Muscle of leg (tissue), 11 donors: Measurements from ENCODE around the gene NHSL2. TPM values are rescaled to one million over a fixed set of nuclear protein-coding genes. Genes with fewer than 3 reads are reported as not detected.

ENCODE experiments used
- DNase-seq: peaks from one replicate; pipeline ENCODE4 v3.0.0; 2013
- H3K27ac ChIP-seq: one replicate; pipeline ENCODE4 v1.5.1; 2013; ENCODE audit warnings: mild to moderate bottlenecking, low read length, control low read depth
- H3K27me3 ChIP-seq: one replicate; pipeline ENCODE4 v1.6.1; 2013; ENCODE audit warnings: low read length; ENCODE audit not compliant: control insufficient read depth, insufficient read depth
- H3K36me3 ChIP-seq: one replicate; pipeline ENCODE4 v1.6.1; 2013; ENCODE audit warnings: low read length; ENCODE audit not compliant: control insufficient read depth, insufficient read depth
- H3K4me1 ChIP-seq: one replicate; pipeline ENCODE4 v1.6.1; 2013; ENCODE audit warnings: low read length; ENCODE audit not compliant: control insufficient read depth, insufficient read depth
- H3K4me3 ChIP-seq: one replicate; pipeline ENCODE4 v1.5.1; 2013; ENCODE audit warnings: low read length, control low read depth
- H3K9me3 ChIP-seq: replicated peaks from 2 replicates; pipeline ENCODE4 v1.6.1; 2013; ENCODE audit warnings: low read depth, low read length; ENCODE audit not compliant: control insufficient read depth
- WGBS: methylation state at CpG from one replicate; pipeline ENCODE4 v1.1.5; 2013; ENCODE audit warnings: missing lambda C conversion rate; ENCODE audit not compliant: insufficient coverage; 5-methylcytosine and 5-hydroxymethylcytosine counted together
- polyA plus RNA-seq, 8 donors: library from polyadenylated mRNA; unstranded; fragments of 120-200 nt; gene quantifications; one replicate each; pipeline versions ENCODE4 v1.2.1 to v1.2.3, GENCODE V29; 2013; ENCODE audit warnings: inconsistent platforms in 1 of 8, low replicate concordance in 1 of 8; ENCODE audit not compliant: insufficient read length in 8 of 8, insufficient read depth in 1 of 8
- total RNA-seq: library from RNA; stranded (reverse); fragments of 120-200 nt; gene quantifications from one replicate; pipeline ENCODE4 v1.2.4, GENCODE V29; 2013

Gene NHSL2
- total and polyA plus RNA-seq, 9 donors, result 6.6 to 11.1 (median 8.3) TPM

DNA sequence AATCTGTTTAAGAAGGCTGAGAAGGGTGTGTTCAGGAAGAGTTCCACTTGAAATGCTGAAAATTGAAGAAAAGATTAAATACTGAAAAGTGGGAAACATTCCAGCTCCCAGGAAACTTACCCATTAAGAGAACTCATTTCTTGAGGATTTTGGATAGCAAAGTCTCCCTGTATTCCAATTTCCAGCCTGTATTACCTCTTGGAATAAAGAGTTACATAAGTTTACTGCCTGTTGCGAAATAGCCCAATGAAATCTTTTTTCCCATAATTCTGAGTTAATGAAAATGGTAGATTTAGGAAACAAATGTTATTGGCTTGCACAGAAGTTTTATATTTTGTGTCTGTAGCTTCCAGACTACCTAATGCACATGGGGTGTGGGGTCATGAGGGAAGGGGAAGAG lies 12.0 kb downstream of the NHSL2 start:
- DNase-seq, result peak; percentile 89
- Histone ChIP-seq H3K27me3 (peaks cover 28% of the 10 kb centered on the region), H3K27ac (peak overlapping the region; percentile 20), H3K4me3 (no peak overlapping the region), H3K36me3 (no peaks in the 10 kb centered on the region), H3K9me3 (no peaks in the 10 kb centered on the region), H3K4me1 (no peaks in the 10 kb centered on the region)
- WGBS, result no CpG with 5 or more reads among the region's 1 CpG

DNA sequence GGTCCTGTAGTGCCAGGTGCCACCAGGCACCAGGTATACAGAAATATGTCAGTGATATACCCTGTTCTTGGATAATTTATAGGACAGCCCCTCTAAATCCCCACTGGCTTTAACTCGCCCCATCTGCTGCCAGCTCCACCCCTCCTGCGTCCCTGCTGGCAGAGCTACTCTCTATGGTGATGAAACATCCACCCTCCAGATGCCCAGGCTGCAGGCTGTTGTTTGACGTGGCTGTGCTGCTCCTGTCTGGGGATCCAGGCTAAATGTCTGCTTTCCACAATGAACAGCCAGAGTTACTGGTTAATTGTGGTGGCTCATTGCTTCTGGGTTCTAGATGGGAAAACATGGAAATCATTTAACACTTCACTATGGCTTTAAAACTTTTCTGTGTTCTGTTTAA lies 12.9 kb downstream of the NHSL2 start:
- no peak for DNase-seq
- no peak overlapping the region for H3K4me3 ChIP-seq
- H3K9me3 ChIP-seq, result no peaks in the 10 kb centered on the region
- H3K27ac ChIP-seq, result no peak overlapping the region
- H3K27me3 ChIP-seq, result peaks cover 26% of the 10 kb centered on the region
- no peaks in the 10 kb centered on the region for H3K36me3 ChIP-seq
- WGBS, result no CpG with 5 or more reads among the region's 3 CpGs
- no peaks in the 10 kb centered on the region for H3K4me1 ChIP-seq

DNA sequence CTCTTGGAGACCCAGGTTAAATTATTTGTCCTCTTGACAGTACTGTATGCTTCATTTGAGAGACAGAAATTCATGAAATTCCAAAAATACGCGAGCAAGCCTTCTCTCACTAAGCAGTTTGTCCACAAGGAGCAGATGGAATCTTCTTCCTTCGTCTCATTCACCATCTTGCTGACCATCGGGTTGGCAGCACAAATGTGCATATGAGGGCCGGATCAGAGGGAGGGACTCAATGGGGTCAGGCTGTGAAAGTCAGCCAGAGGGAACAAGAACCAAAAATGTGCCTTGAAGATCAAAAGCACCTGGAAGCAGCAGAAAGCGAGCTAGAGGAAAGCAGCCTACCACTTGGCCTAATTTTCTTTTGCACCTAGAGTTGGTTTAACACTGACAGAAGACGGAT lies 16.4 kb downstream of the NHSL2 start:
- no peak for DNase-seq
- WGBS, result 65% methylated on average over 5 of the region's 7 CpGs
- Histone ChIP-seq H3K4me1 (no peaks in the 10 kb centered on the region), H3K4me3 (no peak overlapping the region), H3K36me3 (no peaks in the 10 kb centered on the region), H3K27ac (no peak overlapping the region), H3K27me3 (peaks cover 17% of the 10 kb centered on the region), H3K9me3 (no peaks in the 10 kb centered on the region)

DNA sequence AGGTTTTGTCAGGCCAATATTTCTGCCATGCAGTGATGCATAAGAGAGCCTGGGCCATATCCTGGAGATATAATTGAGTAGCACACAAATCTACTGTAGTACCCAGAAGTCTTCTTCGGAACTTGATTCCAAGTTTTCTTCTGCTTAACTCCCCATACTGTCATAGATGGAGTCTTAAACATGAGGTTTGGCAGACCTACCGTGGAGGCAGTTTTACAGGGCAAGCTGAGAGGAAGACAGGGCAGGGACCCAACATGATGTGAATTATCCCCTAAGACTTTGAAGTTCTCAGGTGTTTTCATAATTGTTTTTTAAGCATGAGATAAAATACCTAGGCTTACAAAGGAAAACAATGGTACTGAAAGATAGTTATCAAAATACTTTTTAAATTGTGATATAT lies 18.2 kb downstream of the NHSL2 start:
- H3K4me1 ChIP-seq, result no peaks in the 10 kb centered on the region
- peaks cover 11% of the 10 kb centered on the region for H3K27me3 ChIP-seq
- no peak for DNase-seq
- no CpG with 5 or more reads among the region's 2 CpGs for WGBS
- H3K36me3 ChIP-seq, result no peaks in the 10 kb centered on the region
- H3K9me3 ChIP-seq, result no peaks in the 10 kb centered on the region
- H3K27ac ChIP-seq, result no peak overlapping the region
- H3K4me3 ChIP-seq, result no peak overlapping the region

DNA sequence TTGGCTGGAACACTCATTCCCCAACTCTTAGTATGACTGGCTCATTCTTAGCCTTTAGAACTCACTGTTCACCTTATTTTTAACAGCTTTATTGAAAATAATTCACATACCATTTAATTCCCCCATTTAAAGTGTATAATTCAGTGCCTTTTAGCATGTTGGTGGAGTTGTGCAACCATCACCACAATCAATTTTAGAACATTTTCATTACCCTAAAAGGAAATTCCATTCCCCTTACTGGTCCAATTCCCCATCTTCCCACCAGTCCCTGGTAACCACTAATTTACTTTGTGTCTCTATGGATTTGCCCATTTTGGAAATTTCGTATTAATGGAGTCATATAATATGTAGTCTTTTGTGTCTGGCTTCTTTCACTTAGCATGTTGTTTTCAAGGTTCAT lies 19.7 kb downstream of the NHSL2 start:
- no peaks in the 10 kb centered on the region for H3K9me3 ChIP-seq
- H3K36me3 ChIP-seq, result no peaks in the 10 kb centered on the region
- WGBS, result no CpG with 5 or more reads among the region's 1 CpG
- H3K27me3 ChIP-seq, result peaks cover 20% of the 10 kb centered on the region
- no peak overlapping the region for H3K27ac ChIP-seq
- H3K4me1 ChIP-seq, result peaks cover 3% of the 10 kb centered on the region
- no peak overlapping the region for H3K4me3 ChIP-seq
- no peak for DNase-seq

DNA sequence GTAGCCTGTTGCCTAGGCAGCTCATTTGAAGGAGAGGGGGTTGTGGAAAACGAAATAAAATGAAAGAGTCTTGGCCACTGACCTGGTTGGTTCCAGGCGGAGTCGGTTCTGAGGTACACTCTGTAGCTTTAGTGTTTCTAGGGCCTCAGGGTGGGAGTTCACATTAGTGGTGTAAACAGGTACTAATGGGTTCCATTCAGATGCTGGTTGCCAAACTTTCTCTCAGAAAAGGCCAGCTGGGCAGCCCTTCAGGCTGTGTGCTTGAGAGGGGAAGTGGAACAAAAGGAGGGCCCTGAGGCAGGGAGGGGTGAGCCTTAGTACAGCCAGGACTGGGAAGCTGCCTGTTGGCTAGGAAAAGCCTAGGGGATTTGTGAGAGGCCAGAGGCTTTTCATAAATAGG lies 24.8 kb downstream of the NHSL2 start:
- peak overlapping the region; percentile 60 for H3K27ac ChIP-seq
- H3K9me3 ChIP-seq, result no peaks in the 10 kb centered on the region
- no peaks in the 10 kb centered on the region for H3K36me3 ChIP-seq
- peaks cover 42% of the 10 kb centered on the region for H3K27me3 ChIP-seq
- no peak overlapping the region for H3K4me3 ChIP-seq
- WGBS, result 40% methylated on average over 3 of the region's 3 CpGs
- H3K4me1 ChIP-seq, result peaks cover 12% of the 10 kb centered on the region
- DNase-seq, result peak; percentile 88

DNA sequence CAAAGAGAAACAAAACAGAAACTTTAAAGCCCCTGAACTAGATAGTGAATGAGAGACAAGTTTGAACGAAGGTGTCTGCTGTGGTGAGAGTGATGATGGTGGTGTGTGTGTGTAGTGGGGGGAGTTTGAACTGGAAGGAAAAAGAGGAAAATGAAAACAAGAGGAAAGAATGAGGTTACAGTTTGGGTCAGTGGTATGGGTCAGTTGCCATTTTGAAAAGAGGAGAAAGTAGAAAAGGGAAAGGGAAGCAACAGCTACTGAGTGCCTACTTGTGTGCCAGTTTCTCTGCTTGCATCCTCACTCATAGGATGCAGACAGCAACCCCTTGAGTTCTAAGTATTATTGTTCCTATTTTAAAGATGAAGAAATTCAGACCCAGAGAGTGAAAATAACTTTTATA lies 26.0 kb downstream of the NHSL2 start:
- H3K36me3 ChIP-seq, result no peaks in the 10 kb centered on the region
- peaks cover 12% of the 10 kb centered on the region for H3K4me1 ChIP-seq
- no peak overlapping the region for H3K4me3 ChIP-seq
- WGBS, result 50% methylated on average over 1 of the region's 1 CpG
- DNase-seq, result no peak
- peaks cover 46% of the 10 kb centered on the region for H3K27me3 ChIP-seq
- no peak overlapping the region for H3K27ac ChIP-seq
- H3K9me3 ChIP-seq, result no peaks in the 10 kb centered on the region

DNA sequence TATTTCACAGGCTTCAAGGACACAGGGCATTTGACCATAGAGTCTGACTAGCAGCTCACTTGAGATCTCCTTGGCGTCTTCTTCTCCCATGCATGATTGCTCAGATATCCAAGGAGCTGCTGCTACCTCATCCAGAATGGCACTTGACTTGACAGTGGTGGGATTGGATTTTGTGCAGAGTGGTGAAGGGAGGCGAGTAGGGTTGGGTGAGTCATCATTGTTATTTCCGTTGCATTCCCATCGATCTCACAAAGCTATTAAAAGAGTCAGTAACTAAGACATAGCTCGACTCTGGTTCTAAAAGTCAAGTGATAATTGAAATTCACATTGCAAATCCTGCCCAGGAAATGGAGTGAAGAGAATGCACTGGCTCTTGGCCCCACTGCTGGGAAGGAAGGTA lies 27.7 kb downstream of the NHSL2 start:
- peaks cover 14% of the 10 kb centered on the region for H3K4me1 ChIP-seq
- 75% methylated on average over 1 of the region's 5 CpGs for WGBS
- H3K27me3 ChIP-seq, result peaks cover 48% of the 10 kb centered on the region
- no peak overlapping the region for H3K27ac ChIP-seq
- no peaks in the 10 kb centered on the region for H3K9me3 ChIP-seq
- no peak for DNase-seq
- H3K36me3 ChIP-seq, result no peaks in the 10 kb centered on the region
- no peak overlapping the region for H3K4me3 ChIP-seq

DNA sequence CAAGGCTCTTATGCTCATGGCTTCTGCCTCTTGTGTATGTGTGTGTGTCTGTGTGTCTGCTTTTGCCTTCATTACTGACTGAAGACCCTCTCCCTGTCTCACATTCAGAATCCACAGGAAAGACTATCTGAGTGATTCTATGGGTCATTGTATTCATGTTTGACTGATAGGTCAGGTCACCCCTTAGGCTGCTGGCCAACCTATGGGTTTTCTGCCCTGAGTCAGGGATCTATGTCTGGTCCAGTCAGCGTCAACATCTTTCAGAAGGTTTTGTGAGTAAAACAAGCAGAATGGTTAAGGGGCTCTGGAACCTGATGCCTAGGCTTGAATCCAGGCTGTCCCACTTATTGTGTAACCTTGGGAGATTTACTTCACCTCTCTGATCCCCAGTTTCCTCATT lies 30.5 kb downstream of the NHSL2 start:
- no CpG with 5 or more reads among the region's 1 CpG for WGBS
- Histone ChIP-seq H3K27me3 (peaks cover 38% of the 10 kb centered on the region), H3K4me3 (no peak overlapping the region), H3K36me3 (no peaks in the 10 kb centered on the region), H3K27ac (no peak overlapping the region), H3K4me1 (peaks cover 3% of the 10 kb centered on the region), H3K9me3 (no peaks in the 10 kb centered on the region)
- no peak for DNase-seq

DNA sequence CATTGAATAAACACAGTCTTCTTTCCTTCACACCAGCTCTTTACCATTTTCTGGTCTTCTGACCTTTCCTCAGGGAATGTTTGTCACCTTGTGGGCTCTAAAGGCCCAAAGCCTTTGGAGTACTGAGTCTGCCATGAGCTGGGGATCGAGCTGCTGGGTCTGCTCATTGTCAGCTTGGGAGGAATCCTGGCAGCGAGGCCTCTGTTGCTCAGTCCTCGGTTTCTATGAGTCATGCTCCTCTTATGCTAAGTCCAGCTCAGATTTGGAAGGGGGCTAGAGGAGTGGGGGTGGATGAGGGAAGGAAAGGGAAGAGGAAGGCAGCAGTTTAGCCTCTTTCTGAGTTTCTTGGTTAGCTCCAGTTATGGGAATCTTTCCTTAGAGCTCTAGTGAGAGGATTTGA lies 31.1 kb downstream of the NHSL2 start:
- DNase-seq, result peak; percentile 91
- WGBS, result 33% methylated on average over 1 of the region's 3 CpGs
- no peak overlapping the region for H3K4me3 ChIP-seq
- H3K36me3 ChIP-seq, result no peaks in the 10 kb centered on the region
- peak overlapping the region; percentile 74 for H3K27ac ChIP-seq
- H3K4me1 ChIP-seq, result peaks cover 2% of the 10 kb centered on the region
- H3K9me3 ChIP-seq, result no peaks in the 10 kb centered on the region
- H3K27me3 ChIP-seq, result peaks cover 41% of the 10 kb centered on the region

DNA sequence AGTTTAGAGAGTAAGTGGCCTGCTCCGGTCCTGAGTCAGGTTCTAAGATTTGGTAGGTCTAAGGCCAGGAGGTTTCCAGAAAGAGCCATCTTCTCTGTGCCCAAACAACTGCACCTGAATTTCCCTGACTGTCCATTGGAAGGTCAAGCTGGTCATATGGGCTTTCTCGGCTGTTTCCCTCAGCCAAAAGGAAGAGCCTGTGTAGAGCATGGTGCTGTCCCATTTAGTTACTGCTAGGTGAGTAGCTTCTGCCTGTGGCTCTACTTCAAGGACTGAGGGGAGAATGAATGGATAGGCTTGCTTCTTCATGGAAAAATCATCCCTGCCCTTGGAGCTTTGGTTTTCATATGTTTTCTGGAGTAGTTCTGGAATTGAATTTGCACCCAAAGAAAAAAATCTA lies 33.7 kb downstream of the NHSL2 start:
- H3K36me3 ChIP-seq, result no peaks in the 10 kb centered on the region
- H3K27me3 ChIP-seq, result peaks cover 37% of the 10 kb centered on the region
- H3K27ac ChIP-seq, result no peak overlapping the region
- DNase-seq, result no peak
- no peak overlapping the region for H3K4me3 ChIP-seq
- peaks cover 2% of the 10 kb centered on the region for H3K4me1 ChIP-seq
- H3K9me3 ChIP-seq, result no peaks in the 10 kb centered on the region
- WGBS, result 90% methylated on average over 1 of the region's 2 CpGs
